AG08395 (cell line): ENCODE measurements around the gene ASCC1.
"Not testable (repeated sequence)": the region's sequence is repeated elsewhere in the genome, so short reads cannot be mapped to it uniquely, and the experiment has no call there.

Experiments used
- DNase-seq: peaks from one replicate; pipeline ENCODE4 v3.0.0; 2012; ENCODE audit warnings: mixed read lengths, low spot score

Gene ASCC1

GRCh38 chr10:72215611-72216549 is at the start of gene ASCC1, which contains the start of gene ANAPC16:
Gene ASCC1 (minus strand): TSS chr10:72216276. CDS start chr10:72213298, 2,978 bp downstream.
Gene ANAPC16 (plus strand): TSS chr10:72216012. CDS start chr10:72223915, 7,903 bp downstream.
- peak; percentile 92 for DNase-seq

GRCh38 chr10:72265508-72265907 is 49.4 kb upstream of the ASCC1 start:
- no peak for DNase-seq

- no peak for DNase-seq
Measured at GRCh38 chr10:72264536-72264935, 48.5 kb upstream of the ASCC1 start.

GRCh38 chr10:72263613-72264241 is 47.7 kb upstream of the ASCC1 start:
- DNase-seq, result no peak

- DNase-seq, result no peak
Measured at GRCh38 chr10:72261784-72262404, 45.8 kb upstream of the ASCC1 start.

GRCh38 chr10:72260976-72261783 is 45.1 kb upstream of the ASCC1 start:
- no peak for DNase-seq

- peak; percentile 92 for DNase-seq
Measured at GRCh38 chr10:72260239-72260975, 44.3 kb upstream of the ASCC1 start.

- DNase-seq, result peak; percentile 49
Measured at GRCh38 chr10:72259491-72260238, 43.6 kb upstream of the ASCC1 start.

- DNase-seq, result no peak
Measured at GRCh38 chr10:72258617-72259016, 42.5 kb upstream of the ASCC1 start.

GRCh38 chr10:72257051-72257892 is 41.2 kb upstream of the ASCC1 start:
- no peak for DNase-seq

GRCh38 chr10:72255977-72256729 is 40.1 kb upstream of the ASCC1 start:
- DNase-seq, result no peak

- DNase-seq, result peak; percentile 90
Measured at GRCh38 chr10:72254813-72255568, 38.9 kb upstream of the ASCC1 start.

- DNase-seq, result no peak
Measured at GRCh38 chr10:72253578-72253977, 37.5 kb upstream of the ASCC1 start.

GRCh38 chr10:72252972-72253371 is 36.9 kb upstream of the ASCC1 start:
- no peak for DNase-seq

- DNase-seq, result no peak
Measured at GRCh38 chr10:72251635-72252034, 35.6 kb upstream of the ASCC1 start.

- DNase-seq, result peak; percentile 84
Measured at GRCh38 chr10:72250666-72251065, 34.6 kb upstream of the ASCC1 start.

GRCh38 chr10:72249176-72249862 is 33.2 kb upstream of the ASCC1 start:
- not testable (repeated sequence) for DNase-seq
